HG02885 (cell line): ENCODE results near the gene BAG2.

ENCODE experiments used
- ATAC-seq: cut with Tn5 transposase; IDR thresholded peaks from one replicate; pipeline ENCODE4 v1.9.1; 2021; ENCODE audit warnings: mild to moderate bottlenecking; ENCODE audit not compliant: unreplicated experiment, poor library complexity

BAG2 gene

DNA sequence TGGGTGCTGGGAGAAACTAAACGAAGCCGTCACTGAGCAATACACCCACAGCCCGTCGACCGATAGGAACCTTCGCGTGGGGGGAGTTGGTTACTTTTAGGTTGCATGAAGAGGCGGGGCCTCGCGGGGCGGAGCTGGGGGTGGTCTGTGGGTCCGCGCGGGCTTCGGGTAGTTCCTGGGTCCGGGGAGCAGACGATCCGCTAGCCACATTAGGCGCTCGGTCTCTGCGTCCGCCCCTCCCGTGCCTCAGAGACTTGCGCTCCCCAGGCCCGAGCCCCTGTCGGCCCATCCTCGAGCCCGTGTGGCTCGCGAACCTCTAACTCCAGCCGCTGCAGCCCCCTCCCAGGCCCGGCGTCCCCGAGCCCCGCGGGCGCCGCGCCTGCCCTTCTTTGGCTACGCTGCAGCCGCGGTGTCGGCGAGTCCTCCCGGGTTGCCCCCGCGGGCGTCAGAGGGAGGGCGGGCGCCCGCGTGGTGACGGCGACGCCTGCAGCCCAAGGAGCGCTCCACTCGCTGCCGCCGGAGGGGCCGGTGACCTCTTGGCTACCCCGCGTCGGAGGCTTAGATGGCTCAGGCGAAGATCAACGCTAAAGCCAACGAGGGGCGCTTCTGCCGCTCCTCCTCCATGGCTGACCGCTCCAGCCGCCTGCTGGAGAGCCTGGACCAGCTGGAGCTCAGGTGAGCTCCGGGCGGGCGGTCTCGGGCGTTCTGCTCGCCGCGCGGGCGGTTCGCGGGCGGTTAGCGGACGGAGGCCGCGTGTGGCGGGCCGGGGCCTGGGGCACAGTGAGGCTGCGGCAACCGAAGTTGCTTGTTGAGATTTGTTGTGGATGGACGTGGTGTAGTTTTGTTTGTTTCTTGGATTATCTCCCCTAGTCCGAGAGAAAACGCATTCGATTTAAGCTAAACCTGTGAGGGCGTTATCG lies at the start of gene BAG2:
BAG2 (plus strand) TSS at position 191 of the 920 bp plus-strand sequence; CDS start at position 563, 372 bp downstream.
- peak; percentile 88 for ATAC-seq

- ATAC-seq = no peak
Observed at GRCh38 chr6:57123111-57123510, 49.0 kb upstream of the BAG2 start.

GRCh38 chr6:57127763-57128162 lies 44.4 kb upstream of the BAG2 start:
- ATAC-seq = no peak

- ATAC-seq = no peak
Observed at GRCh38 chr6:57130661-57131177, 41.4 kb upstream of the BAG2 start.

DNA sequence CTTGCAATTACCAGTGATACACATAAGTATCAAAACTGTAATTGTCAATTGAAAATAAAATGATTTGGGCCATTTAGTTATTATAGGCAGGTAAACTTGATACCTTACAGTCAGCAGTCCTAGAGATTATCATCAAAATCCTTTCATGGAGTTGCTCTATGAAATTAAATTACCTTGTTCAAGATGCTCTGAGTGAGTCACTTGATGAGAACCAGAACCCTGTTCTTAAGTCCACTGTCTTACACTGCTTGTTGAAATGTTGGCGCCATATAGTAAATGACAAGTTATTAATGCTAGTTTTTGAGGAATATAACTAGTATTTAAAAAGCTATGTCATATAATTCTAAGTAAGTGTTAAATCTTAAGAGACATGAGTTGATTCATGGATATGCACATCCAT lies 37.2 kb upstream of the BAG2 start:
- no peak for ATAC-seq

GRCh38 chr6:57135885-57136284 lies 36.2 kb upstream of the BAG2 start:
- no peak for ATAC-seq

- no peak for ATAC-seq
Observed at GRCh38 chr6:57137350-57137749, 34.8 kb upstream of the BAG2 start.

DNA sequence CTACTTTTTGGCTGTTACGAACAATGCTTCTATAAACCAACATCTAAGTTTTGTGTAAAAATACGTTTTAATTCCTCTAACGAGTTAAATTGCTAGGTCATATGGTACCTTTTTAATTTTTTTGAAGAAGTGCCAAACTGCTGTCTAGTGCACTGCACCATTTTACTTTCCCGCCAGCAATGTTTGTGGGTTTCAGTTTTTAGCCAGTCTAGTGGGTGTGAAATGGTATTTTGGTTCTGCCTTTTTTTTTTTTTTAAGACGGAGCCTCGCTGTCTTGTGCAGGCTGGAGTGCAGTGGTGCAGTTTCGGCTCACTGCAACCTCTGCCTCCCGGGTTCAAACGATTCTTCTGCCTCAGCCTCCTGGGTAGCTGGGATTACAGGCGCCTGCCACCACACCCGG lies 34.1 kb upstream of the BAG2 start:
- no peak for ATAC-seq

DNA sequence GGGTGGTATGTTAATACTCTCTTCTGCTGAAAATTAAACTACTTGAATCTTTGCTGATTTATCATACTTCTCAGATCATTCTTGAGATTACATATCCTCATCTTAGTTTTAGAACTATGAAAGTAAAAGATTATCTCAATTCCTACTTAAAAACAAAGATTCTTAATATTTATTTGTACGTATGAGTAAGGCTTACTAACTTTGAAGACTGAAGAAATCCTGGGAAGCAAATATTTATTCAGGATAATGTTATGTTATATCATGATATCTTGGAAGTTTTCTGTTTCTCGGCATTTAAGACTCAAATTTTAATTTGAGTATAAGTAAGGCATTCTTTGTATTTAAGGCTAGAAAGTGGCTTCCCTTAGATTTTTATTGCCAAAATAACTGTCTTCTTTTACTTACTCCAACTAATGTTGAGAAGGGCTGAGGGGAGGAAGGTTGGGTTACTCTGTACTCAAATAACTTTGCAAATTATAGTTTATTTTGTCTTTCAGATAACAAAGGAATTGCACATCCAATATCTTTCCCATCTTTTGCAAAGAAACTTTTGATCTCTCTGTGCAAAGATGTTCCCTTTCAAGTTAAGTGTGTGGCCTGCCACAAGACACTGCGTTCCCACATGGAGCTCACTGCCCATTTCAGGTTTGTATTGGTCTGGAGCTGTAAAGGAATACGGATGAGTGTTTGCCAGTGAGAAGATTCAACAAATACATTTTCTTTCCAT lies 30.5 kb upstream of the BAG2 start:
- no peak for ATAC-seq

GRCh38 chr6:57142178-57142525 lies 30.0 kb upstream of the BAG2 start:
- ATAC-seq = no peak

GRCh38 chr6:57143690-57144089 lies 28.4 kb upstream of the BAG2 start:
- no peak for ATAC-seq

DNA sequence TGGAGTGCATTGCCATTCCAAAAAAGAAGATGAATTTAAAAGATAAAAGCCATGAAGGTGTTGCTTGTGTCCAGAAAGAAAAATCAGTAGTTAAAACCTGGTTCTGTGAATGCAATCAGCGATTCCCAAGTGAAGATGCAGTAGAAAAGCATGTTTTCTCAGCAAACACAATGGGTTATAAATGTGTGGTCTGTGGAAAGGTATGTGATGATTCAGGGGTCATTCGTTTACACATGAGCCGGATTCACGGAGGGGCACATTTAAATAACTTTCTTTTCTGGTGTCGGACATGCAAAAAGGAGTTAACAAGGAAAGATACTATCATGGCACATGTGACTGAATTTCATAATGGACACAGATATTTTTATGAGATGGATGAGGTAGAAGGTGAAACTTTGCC lies 24.7 kb upstream of the BAG2 start:
- no peak for ATAC-seq

- no peak for ATAC-seq
Observed at GRCh38 chr6:57147955-57148858, 23.9 kb upstream of the BAG2 start.

GRCh38 chr6:57158658-57159057 lies 13.5 kb upstream of the BAG2 start:
- ATAC-seq = no peak

- no peak for ATAC-seq
Observed at GRCh38 chr6:57159127-57159526, 13.0 kb upstream of the BAG2 start.

DNA sequence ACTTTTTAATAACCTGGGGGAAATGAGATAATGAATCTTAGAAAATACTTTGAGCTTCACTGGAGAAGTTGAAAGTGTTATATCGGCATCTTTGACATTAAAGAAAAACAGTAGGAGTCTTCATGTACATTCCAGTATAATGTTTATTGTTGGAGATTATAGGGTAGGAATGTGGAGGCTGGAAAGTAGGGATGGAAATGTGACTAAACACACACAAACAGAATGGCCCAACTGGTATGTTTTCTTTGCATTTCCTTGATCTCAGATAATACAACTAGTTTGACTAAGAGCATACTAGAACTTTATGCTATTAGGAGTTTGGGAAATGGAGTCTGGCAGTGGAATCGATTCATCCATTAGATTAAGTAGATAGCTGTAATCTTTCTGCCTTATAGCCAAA lies 10.1 kb upstream of the BAG2 start:
- ATAC-seq = no peak

DNA sequence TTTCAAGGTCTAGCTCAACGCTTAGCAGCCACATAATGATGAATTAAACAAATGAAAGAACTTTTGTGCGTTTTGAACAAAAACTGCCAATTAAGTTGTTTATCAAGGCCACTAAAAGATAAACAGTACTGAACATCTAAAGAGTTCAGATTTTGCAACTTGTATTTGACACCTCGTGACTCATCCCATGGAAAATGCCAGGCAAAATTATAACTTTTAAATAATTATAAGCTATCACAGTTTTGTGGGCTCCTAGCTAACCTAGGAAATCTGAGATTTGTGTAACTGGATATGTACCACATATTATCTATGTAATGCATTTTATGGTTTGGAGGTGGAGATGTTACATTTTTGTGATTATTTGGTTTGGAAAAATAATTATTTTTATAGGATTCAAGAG lies 9.6 kb upstream of the BAG2 start:
- no peak for ATAC-seq

- no peak for ATAC-seq
Observed at GRCh38 chr6:57163956-57164355, 8.2 kb upstream of the BAG2 start.

DNA sequence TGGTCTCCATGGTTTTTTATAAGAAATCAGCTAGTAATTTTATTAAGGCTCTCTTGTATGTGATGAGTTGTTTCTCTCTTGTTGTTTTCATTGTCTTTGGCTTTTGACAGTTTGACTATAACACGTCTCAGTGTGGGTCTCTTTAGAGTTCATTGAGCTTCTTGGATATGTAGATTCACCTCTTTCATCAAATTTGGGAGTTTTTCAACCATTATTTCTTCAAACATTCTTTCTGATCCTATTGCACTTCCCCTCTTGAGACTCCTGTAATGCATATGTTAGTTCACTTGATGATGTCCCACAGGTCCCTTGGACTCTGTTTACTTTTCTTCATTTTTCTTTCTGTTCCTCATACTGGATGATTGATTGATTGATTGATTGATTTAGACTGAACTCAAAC lies 7.0 kb upstream of the BAG2 start:
- ATAC-seq = no peak

DNA sequence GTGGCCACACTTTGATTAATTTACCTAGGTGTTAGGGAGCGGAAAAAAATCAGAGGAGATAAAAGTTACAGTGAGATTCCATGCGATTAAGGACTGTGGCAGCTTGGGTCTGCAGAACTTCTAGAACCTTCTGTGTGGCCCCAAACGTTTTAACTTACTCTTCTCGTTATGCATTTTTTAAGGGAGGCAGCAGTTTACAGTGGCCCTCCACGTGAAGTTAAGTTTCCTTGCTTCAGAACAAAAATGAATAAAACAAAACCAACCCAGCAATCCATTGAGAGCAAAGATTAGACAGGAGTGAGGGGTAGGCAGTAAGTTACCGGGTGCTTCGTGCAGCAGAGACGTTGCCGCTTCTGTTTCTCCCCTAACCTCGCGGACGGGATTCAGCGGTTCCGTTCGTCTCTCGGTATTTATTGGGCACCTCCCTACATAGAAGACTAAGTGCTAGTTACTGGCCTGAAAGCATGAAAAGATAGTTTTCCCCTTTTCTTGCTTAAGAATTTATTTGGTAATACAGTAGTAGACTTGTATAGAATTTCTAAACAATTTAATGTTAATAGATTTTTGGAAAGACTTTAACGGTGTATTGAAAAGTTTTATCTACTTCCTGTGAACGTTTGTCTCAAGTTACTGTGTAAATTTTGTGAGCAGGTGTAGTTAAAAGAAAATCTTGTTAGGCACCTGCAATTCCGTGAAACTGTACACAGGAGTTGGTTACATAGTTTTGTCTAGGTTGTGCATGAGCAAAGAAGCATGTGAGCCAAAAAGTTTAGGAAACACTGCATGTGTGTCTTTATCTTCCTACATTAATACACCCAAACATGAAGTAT lies 1.1 kb downstream of the BAG2 start:
- peak; percentile 19 for ATAC-seq
